CD4-positive, alpha-beta T cell treated with Interleukin-4 for 1 hour (primary cell): ENCODE data around the gene RAET1E.
"Not testable (repeated sequence)": the region's sequence is repeated elsewhere in the genome, so short reads cannot be mapped to it uniquely, and the experiment has no call there.

Experiments used
- DNase-seq, 2 donors: peaks; one replicate each; pipeline ENCODE4 v3.0.0-alpha.2; 2020 to 2022

The RAET1E gene

DNA sequence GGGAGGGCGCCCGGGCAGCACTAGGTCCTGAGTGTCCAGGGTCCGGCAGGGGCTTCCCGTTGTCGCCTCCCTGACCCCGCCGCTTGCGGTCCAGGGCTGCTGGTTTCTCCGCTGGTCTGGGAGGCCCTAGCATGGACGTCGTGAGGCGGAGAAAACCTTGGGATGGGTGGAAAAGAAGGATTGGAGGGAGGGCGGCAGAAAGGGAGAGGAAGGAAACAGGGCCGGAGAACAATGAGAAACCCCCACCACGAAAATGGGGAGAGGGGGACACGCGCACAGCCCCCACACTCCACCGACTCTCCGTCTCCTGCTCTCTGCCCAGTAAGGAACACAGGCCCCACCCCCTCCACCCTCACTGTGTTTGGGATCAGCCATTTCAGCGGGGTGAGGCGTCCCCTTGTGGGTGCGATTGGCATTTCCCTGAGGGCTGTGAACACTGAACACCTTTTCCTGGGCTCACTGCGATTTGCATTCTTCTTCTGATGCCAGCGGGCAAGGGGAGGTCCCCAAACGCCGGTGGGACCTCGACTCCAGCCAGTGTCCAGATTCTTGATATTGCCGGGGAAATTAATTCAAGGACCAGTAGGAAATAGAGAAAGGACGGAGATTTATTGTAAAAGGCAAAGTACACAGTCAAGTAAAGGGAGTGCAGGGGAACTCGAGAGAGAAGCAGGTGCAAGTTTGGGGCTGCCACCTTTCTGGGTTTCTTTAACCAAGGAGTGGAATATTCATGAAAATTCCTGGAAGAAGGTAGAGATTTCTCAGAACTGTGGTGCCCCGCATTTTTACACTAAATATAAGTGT is 28.3 kb upstream of the RAET1E start:
- peak; percentile 68 to 76 for DNase-seq

DNA sequence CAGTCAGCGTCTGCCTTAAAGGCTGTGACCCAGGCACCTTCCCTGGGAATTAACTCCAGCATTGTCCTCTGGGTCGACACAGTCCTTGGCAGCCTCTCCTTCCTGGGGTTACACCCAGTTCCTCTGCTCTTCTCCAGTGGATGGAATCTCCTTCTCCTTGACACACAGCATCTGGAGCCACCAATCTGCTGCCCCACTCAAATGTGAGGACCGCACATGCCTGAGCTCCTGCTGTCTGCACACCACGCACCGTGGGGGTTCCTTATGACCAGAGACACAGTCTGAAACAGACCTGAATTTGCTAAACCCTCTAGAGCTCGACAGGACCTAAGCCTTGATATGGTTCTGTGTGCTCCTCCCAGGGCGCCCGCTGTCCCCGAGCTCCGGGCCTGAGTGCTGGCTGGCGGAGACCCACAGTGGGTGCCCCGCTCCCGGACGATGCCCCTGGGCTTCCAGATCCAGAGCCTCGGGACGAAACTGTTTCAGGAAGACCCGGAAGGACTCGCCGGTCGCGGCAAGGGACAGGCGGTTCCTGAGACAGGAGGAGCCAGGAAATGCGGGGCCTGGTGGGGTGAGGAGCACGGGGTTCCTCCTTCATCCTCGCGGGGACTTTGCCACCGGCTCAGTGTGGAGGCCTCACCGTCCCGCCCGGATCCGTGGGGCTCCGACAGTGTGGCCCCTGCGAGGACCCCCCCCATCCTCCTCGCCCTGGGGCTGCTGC is 27.5 kb upstream of the RAET1E start:
- no peak for DNase-seq

- DNase-seq, result no peak
Measured at GRCh38 chr6:149924933-149925252, 27.0 kb upstream of the RAET1E start.

DNA sequence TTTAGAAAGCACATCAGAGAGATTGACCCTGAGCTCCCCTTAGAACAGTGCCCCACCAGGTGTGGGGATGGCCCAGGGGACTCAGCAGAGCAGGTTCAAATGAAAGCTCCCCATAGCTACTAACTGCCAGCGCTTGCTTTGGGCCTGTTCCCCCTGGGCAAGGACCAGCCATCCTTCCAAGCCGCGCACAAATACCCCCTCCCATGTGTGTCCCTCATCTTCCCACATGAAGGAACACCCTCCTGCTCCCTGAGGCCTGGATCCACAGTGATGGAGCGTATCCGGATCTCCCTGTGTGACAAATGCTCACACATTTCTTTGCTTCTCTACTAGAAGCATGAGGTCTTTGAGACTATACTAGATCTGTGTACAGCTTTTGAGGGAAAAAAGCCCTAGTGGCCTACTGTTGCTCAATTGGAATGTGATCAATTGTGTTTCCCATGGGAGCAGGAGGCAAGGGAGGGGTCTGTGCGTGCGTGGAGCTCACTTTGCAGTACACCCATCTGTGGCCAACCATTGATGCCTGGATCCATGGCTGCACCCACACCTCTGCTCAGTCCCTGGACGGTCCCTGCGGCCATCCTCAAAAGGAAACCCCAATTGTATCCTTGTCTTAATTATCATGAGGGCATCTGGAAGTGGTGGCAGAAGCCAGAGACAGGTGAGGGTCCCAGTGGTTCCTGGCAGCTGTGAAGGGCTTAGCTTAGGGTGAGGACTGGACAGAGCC is 26.5 kb upstream of the RAET1E start:
- DNase-seq, result no peak

DNA sequence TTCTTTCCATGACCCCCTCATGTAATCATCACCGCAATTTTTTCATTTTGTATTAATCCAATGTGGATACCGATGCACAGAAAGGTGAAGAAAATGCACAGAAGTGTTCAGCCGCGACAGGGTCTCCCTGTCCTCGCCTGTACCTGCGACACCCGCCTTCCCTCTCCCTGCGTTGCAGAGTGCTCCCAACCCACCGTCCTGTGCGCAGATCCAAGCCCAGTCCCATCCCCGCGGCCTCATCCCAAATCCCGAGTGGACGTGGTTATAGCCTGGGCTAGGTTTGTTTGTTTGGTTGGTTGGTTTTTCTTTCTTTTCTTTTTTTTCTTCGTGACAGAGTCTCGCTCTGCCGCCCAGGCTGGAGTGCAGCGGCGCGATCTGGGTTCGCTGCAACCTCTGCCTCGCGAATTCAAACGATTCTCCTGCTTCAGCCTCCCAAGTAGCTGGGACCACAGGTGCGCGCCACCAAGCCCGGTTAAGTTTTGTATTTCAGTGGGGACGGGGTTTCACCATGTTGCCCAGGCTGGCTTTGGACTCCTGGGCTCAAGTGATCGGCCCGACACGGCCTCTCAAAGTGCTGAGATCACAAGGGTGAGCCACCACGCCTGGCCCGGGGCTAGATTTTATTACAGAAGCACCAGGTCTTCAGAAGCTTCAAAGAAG is 25.5 kb upstream of the RAET1E start:
- no peak for DNase-seq

GRCh38 chr6:149922642-149923326 is 24.9 kb upstream of the RAET1E start, which contains the start of gene RAET1G:
Gene RAET1G, minus strand, starts transcription at chr6:149923121. Its CDS starts 111 bp downstream, at chr6:149923010.
- peak; percentile 88 to 90 for DNase-seq

GRCh38 chr6:149922091-149922490 is 24.2 kb upstream of the RAET1E start:
- not testable (repeated sequence) for DNase-seq

GRCh38 chr6:149921361-149921760 is 23.4 kb upstream of the RAET1E start:
- no peak for DNase-seq

DNA sequence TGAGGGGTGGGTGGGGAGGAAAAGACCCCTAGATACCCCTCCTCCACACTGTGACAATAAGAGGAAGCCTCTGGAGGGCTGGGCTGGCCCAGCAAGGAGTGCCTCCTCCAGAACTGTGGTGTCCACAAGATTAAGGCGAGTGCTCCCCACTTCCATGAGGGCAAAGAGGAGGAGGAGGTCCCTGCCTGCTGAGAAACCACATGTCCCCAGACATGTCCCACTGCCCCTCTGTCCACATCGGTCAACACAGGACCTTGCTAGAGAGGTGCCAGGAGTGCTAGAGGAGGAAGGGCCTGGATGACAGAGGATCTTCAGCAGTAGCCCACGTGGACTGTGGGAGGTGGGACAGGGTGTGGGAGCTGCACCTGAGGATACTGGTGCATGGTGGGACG is 21.9 kb upstream of the RAET1E start:
- DNase-seq, result no peak

DNA sequence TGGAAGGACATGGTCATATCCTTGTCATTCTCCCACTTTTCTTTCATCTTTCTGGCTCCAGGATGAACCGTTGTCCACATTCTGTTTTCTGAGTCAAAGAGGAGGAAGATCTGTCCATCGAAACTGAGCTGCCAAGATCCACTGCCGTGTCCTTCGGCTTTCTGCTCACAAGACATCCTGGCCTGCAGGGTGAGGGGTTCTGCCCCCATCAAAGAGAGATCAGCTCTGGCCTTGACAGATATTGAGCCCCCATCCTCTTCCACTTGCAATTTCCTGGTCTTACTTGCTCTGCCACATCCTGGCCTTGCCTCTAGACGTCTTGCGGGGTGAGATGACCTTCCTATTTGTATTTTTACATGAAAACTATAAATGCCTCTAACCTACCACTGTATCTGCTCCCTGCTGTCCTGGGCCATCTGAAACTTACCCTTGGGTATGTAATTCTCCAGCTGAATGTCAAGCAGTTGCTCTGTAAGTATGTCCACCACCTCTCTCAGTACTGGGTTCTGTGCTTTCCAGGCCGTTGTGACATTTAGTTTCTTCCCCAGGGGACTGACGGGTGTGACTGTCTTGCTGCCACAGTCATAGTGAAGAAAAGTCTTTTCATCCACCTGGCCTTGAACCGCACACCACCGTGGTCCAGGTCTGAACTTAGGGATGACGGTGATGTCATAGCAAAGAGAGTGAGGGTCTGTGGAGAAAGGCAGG is 21.4 kb upstream of the RAET1E start:
- DNase-seq, result not testable (repeated sequence)

- DNase-seq, result no peak
Measured at GRCh38 chr6:149918151-149918905, 20.4 kb upstream of the RAET1E start.

GRCh38 chr6:149917679-149918078 is 19.8 kb upstream of the RAET1E start:
- no peak for DNase-seq

GRCh38 chr6:149915970-149916865 is 18.3 kb upstream of the RAET1E start:
- no peak for DNase-seq

- DNase-seq, result no peak
Measured at GRCh38 chr6:149913540-149914240, 15.8 kb upstream of the RAET1E start.

GRCh38 chr6:149913085-149913484 is 15.2 kb upstream of the RAET1E start:
- DNase-seq, result no peak

DNA sequence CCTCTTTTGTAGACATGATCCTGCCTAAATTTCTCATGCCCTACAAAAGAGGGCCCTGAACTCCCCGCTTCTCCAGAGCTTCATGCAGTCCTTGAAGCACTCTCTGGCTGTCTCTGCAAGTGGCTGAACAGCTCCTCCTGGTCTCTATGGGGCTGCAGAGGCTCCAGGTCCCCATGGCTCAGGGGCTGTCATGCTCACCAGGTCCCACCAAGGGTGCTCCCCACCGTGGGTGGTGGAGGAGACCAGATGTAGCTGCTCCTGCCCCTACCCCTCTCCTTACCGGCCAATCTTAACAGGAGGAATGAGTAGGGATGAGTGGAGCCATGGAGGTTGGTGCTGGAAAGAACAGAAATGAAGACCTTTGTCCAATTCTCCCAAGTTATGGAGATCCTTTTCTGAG is 14.8 kb upstream of the RAET1E start:
- not testable (repeated sequence) for DNase-seq

- DNase-seq, result no peak
Measured at GRCh38 chr6:149910721-149911151, 12.8 kb upstream of the RAET1E start.

DNA sequence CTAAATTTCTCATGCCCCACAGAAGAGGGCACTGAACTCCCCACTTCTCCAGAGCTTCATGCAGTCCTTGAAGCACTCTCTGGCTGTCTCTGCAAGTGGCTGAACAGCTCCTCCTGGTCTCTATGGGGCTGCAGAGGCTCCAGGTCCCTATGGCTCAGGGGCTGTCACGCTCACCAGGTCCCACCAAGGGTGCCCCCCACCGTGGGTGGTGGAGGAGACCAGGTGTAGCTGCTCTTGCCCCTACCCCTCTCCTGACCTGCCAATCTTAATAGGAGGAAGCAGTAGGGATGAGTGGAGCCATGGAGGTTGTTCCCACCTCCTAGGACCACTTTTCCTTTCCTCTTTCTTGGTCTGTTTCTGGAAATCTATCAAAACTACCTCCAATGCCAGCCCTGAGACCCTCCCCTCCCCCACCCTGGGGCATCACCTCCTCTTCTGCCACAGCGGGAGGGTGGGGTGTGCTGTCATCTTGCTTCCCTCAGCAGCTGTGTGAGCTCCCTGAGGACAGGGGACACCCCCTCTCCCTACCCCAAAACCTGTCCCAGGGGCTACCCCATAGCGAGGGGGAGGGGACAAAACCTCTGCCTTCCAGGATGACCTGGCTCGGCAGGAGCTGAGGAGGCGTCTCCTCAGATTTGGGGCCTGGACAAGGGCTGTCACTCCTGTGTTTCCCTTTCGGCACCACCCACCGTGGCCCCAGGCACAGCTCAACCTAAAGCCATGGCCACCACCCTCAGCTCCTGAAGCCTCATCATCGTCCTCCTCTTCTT is 12.0 kb upstream of the RAET1E start:
- DNase-seq, result no peak
